NCI-H187 (cell line): Measurements from ENCODE around the gene UPK3A.
"Not testable (repeated sequence)": the region's sequence is repeated elsewhere in the genome, so short reads cannot be mapped to it uniquely, and the experiment has no call there.

Experiments
- DNase-seq, 2 experiments: peaks; one replicate each; lab custom pipeline; 2025; lab: John Stamatoyannopoulos, UW

The UPK3A gene

DNA sequence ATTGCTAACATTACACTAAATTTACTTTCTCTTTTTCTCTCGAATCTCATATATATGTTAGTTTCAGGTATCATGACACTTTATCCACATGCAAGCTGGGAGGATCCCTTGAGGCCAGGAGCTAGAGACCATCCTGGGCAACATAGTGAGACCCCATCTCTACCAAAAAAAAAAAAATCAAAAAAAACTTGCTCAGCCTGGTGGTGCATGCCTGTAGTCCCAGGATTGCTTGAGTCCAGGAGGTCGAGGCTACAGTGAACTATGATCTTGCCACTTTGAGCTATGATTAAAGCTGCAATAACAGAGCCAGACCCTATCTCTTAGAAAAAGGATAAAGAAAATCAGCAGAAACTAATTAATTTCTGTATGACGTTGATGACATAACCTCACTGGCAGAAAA lies 3.7 kb upstream of the UPK3A start:
- no peak for DNase-seq

DNA sequence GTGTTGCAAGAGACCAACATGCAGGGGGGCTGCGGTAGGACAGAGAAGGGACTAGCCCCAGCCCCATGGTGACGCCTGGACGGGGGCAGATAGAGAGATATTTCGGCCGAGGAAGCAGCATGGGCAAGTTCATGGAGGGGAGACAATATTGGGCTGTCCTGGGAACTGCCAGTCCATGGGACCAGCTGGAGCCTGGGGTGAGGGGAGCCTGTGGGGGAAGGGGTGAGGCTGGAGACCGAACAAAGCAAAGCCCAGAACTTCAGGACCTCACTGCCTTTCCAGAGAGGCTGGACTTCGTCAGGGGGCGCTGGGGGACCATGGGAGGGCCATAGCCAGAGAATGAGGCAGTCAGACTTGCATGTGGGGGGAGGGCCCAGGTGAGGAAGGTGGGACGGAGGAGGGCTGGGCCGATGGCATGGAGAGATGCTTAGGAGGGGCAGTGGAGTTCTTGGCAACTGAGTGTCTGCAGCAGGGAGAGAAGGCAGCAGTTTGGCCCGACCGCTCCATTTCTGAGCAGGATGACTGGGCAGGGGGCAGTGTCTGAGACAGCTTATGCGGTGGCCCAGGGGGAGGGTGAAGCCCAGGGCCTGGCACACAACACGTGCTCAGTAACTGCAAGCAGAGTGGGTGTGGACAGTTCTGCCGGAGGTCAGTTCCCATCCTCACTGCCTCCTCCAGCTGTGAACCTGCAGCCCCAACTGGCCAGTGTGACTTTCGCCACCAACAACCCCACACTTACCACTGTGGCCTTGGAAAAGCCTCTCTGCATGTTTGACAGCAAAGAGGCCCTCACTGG lies 712 bp downstream of the UPK3A start:
- DNase-seq = no peak

DNA sequence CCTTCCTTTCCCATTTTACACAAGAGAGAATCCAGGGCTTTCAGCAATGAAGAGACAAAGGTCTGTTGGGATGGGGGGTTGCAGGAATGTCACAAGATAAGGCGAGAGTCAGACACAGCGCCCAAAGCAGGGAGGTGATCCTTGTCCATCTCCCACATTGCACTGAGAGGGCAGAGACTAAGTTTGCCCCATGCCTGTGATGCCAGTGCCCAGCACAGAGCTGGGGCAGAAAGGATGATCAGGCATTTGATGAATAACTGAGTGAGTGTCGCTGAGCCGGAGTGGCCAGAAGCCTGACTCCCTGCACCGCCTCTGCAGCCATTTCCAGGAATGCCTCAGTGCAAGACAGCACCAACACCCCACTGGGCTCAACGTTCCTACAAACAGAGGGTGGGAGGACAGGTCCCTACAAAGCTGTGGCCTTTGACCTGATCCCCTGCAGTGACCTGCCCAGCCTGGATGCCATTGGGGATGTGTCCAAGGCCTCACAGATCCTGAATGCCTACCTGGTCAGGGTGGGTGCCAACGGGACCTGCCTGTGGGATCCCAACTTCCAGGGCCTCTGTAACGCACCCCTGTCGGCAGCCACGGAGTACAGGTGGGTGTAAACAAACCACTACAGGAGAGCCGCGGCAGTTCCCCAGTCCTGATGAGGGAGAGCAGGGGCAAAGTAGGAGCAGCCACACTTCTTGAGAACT lies 2.3 kb downstream of the UPK3A start:
- no peak for DNase-seq

DNA sequence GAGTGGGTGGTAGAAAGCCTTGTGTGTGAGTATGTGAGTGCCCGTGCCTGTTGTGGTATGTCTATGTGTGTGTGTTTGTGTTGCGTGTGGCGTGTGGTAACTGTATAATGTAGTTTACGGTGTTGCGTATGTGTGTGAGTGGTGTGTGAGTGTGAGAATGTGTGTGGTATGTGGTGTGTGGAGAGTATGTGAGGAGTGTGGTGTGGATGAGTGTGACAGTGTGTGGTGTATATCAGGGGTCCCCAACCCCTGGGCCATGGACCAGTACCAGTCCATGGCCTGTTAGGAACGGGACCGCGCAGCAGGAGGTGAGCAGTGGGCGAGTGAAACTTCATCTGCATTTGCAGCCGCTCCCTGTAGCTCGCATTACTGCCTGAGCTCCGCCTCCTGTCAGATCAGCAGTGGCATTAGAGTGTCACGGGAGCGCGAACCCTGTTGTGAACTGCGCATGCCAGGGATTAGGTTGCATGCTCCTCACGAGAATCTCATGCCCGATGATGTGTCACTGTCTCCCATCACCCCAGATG lies 5.7 kb downstream of the UPK3A start:
- DNase-seq = peak in 1 of 2 experiments; percentile 49

DNA sequence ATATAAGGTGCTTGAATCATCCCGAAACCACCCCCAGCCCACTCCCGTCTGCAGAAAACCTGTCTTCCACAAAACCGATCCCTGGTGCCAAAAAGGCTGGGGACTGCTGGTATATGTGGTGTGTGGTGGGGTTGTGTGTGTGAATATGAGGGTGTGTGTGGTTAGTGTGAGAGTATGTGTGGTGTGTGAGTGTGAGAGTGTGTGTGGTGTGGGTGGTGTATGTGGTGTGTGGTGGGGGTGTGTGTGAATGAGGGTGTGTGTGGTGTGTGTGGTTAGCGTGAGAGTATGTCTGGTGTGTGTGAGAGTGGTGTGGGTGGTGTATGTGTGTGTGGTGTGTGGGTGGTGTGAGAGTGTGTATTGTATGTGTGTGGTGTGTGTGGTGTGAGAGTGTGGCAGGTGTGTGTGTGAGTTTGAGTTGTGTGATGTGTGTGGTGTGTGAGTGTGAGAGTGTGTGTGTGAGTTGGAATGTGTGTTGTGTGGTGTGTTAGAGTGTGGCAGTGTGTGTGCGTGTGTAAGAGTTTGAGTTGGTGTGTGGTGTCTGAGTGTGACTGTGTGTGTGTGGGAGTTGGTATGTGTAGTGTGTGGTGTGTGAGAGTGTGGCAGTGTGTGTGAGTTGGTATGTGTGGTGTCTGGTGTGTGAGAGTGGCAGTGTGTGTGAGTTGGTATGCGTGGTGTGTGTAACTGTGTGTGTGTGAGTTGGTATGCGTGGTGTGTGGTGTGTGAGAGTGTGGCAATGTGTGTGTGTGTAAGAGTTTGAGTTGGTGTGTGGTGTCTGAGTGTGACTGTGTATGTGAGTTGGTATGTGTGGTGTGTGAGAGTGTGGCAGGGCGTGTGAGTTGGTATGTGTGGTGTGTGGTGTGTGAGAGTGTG lies 6.5 kb downstream of the UPK3A start:
- no peak for DNase-seq

GRCh38 chr22:45291931-45292290 lies 7.2 kb downstream of the UPK3A start:
- no peak for DNase-seq

GRCh38 chr22:45292731-45293442 lies 8.1 kb downstream of the UPK3A start:
- DNase-seq = no peak

- no peak for DNase-seq
These were observed 9.3 kb downstream of the UPK3A start for GRCh38 chr22:45294030-45294429.

DNA sequence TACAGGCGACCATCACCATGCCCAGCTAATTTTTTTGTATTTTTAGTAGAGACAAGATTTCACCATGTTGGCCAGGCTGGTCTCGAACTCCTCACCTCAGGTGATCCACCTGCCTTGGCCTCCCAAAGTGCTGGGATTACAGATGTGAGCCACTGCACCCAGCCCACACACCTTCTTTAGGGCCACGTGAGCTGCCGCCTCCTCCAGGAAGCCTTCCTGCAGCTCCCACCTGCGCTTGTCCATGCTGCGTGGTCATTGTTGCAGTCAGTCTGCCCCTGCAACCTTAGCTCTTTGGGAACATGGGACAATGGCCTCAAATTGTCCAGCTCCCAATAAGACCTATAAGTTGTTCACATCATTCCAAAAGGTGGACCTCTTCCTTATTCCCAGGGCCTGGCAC lies 10.3 kb downstream of the UPK3A start:
- not testable (repeated sequence) for DNase-seq

GRCh38 chr22:45295492-45295891 lies 10.7 kb downstream of the UPK3A start:
- no peak for DNase-seq

GRCh38 chr22:45296628-45297297 lies 12.0 kb downstream of the UPK3A start:
- no peak for DNase-seq

DNA sequence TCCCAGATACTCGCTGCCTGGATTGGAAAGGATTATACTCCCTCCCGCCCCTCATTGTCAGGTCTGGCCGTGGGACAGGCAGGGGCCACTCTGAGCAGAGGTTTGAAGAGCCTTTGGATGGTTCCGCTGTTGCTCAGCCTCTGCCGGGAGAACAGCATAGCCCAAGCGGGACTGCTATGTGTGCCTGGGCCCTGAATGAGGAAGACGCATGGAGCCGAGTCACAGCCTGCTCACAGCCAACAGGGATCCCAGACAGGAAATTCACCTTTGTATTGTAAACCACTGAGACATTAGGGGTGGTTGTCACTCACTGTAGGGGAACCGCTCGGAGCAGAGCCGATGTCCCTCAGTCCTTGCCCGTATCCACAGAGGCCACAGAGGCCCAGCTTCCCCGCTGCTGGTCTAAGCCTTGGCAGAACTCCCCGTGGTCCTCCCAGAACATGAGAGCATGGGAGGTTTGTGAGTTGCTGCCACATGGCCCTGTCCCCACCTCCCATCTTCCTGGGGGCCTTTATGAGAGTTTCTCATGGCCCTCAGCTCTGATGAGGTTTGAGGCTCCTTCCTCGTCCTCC lies 14.3 kb downstream of the UPK3A start:
- no peak for DNase-seq

- DNase-seq = no peak
These were observed 18.0 kb downstream of the UPK3A start for GRCh38 chr22:45302751-45303150.

GRCh38 chr22:45303181-45303580 lies 18.4 kb downstream of the UPK3A start:
- no peak for DNase-seq

- DNase-seq = no peak
These were observed 20.2 kb downstream of the UPK3A start for GRCh38 chr22:45304971-45305370.

- DNase-seq = no peak
These were observed 20.8 kb downstream of the UPK3A start for GRCh38 chr22:45305456-45306075.

GRCh38 chr22:45306139-45306538 lies 21.4 kb downstream of the UPK3A start:
- DNase-seq = no peak

DNA sequence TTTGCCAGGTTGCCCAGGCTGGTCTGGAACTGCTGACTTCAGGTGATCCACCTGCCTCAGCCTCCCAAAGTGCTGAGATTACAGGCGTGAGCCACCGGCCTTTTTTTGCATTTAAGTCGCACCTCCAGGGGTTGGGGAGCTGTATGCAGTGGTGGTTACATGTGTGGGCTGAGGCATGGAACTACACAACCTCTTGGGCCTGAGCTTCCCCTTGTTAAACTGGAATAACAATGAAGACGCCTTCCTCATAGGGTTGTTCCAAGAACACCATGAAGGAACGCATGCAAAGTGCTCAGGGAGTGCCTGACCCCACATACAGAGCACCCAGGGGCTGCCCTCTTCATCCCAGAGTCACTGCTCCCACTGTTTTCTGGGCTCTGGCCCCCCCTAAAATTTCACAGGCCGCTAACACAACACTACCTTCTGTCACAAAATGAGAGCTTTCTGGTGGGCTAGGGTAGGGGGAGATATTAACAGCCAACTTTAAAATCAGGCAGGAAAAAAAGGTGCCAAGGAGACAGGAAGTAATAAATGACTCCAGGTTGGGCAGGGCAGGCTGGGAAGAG lies 23.7 kb downstream of the UPK3A start:
- no peak for DNase-seq

DNA sequence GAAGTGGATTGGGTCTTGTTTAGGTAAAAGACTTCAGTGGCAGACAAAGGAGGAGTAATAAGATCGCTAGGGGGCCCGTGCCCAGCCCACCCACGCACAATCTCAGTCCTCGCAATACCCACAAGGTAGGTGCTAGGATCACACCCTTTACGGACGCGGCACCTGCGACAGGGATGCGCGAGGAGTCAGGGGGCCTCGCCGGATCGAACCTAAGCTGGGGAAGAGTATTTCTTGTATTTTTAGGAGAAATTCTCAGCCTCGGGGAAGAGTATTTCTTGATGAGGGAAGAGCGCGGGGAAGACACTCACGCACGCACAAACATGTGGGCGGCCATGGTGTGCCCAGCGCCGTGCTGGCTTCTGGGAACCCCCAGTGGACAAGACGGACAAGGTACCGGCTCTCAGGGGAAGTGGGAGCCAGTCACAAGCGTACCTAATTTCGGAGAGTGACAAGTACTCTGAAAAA lies 24.2 kb downstream of the UPK3A start:
- DNase-seq = no peak
